Stimulated activated CD8-positive, alpha-beta memory T cell treated with anti-CD3 and anti-CD28 coated beads, Interleukin-7, amount 100 ng/mL, for 1 hour (primary cell): ENCODE measurements around the gene TOM1L2.

ENCODE experiments used
- DNase-seq, 2 donors: peaks; one replicate each; pipeline ENCODE4 v3.0.0-alpha.2; 2020; ENCODE audit warnings: low read depth in 2 of 2

Gene TOM1L2

DNA sequence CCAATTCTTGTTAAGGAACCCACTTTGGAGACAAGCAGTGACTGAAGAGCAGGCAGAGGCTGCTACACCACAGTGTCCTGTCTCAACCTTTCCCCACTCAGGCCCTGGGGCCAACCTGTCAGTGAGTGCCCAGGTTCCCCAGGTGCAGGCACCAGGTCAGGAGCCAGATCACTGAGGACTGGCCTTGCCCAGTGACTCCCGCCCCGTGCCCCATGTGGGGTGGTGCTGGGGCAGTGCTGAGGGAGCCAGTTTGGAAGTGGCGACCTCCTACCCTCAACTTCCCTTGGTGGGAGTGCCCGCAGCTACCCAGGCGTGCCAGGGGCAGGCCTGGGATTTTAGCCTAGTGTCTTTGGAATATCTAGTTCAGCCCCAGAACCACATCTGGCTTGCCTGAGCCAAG lies 164.8 kb downstream of the TOM1L2 start:
- DNase-seq, result no peak

DNA sequence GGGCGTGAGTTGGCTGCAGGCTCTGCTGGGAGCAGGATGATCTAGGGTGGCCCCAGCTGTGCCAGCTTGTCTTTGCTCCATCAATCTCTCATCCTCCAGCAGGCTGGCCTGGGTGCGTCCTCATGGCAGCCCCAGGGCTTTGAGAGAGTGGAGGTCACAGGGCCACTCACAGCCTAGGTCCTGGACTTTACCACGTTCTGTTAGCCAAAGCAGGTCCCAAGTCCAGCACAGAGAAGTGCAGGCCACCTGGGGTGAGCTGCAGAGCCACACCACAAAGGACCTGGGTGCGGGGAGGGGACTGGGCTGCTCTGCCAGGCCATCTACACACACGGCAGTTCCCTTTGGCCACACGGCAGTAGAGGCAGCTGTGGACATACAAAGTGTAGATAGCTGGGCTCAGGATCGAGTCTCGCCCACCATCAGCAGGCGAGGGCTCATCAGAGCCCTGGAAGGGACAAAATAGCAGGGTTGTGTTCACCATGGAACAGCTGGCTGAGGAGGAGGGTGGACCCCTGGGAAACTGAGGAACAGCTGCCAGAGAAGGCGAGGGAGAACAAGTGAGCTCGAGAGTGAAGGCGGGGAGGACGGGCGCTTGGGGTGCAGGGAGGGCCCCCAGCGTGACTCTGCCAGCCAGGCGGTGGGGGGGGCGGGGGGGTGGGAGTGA lies 165.5 kb downstream of the TOM1L2 start:
- DNase-seq, result no peak

DNA sequence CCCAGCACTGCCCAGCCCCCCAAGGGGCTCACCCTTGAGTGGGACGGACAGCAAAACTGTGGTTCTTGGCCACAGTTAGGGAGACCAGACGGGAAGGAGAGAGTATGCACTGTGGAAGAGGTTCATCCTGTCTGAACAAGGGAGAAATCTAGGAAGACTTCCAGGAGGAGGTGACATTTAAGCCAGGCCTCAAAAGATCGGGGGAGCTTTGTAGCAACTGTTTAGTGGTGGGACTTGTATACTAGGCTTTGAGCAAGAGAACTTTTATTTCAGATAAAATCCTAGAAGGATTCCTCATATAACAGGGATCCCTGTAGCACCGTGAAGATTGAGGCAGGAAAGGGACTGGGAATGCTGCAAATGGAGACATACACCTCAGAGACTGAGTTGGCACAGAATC lies 166.2 kb downstream of the TOM1L2 start:
- no peak for DNase-seq

DNA sequence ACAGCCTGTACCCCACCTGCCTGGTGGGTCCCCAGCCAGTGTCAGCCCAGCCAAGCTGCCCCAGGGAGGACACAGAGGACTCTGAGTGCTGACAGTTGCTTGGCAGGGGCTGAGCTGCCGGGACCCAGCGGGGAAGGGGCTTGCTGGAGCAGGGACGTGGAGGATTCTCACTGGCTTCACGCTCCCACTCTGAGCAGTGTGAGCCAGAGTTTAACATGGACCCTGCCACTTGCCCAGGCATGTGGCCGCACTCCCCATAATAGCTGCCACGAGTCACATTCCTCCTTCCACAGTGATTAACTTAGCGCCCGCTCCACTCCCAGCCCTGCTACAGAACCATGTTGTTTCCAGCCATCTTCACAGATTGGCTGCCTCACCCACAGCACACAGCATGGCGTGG lies 166.6 kb downstream of the TOM1L2 start:
- no peak for DNase-seq

DNA sequence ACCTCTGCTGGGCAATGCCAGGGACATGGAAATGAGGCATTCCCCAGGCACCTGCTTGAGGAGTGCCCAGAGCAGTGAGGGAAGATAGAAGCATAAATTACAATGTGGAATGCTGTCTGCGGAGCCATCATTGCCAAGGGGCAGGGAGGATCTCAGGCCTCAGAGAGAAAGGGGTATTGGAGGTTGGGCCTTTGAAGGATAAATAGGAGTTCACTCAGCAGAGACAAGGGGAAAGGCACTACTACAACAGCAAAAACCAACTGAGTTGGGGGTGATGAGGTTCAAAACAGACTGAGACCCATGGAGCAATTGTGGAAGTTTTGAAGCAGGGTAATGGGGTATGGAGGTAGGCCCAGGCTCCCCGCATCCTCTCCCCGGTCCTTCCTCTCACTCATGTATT lies 168.2 kb downstream of the TOM1L2 start:
- DNase-seq, result no peak

DNA sequence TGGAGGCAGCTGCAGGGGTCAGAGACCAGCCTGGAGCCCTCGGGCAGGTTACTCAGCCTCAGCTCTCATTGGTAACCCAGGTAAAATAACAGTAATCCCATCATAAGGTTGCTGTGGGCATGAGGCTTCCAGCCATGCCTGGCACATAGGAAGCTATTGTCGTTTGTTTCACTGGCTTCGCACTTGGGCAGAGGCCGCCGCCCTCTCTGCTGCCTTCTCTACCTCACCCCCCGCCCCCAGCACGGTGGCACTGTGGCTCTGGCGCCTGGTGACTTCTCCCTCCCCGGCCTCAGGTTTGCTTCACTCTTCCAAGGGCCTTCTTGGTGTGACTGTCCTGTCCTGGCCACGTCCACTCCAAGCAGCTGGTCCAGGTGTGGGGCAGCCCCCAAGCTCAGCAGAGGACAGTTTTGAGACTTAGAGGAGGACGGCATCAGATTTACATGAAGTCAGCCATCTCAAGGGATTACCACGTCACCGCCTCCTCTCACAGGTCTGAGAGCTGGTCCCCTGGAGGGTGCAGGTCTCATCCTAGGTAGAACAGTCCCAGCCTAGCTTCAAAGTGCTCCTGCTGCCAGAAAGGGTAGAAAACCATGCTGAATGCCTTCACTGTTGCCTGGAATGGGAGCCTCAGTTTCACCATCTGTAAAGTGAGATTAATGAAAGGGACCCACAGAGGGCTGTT lies 170.3 kb downstream of the TOM1L2 start:
- no peak for DNase-seq

DNA sequence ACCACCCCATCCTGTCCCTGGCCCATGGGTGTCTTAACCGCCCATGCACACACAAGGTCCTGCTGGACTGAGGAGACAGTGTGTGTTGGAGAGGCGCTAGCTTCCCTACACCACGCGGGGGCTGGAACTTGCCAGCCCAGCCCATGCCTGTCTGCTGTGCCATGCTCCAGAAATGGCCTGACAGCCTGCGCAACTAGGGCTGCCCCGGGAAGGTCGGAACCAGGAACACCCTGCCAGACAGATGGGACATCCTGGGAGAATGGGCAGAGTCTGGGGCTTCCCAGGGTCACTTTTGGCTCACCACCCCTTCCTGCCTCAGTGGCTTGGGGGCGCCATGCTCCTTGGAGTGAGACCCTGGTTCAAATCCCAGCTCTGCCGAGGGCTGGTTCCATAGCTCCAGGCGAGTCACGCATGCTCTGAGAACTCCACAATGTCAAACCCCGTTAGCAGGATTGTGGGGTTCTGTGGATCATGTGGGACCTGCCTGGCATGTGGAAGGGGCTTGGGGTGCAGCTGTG lies 171.6 kb downstream of the TOM1L2 start:
- no peak for DNase-seq

DNA sequence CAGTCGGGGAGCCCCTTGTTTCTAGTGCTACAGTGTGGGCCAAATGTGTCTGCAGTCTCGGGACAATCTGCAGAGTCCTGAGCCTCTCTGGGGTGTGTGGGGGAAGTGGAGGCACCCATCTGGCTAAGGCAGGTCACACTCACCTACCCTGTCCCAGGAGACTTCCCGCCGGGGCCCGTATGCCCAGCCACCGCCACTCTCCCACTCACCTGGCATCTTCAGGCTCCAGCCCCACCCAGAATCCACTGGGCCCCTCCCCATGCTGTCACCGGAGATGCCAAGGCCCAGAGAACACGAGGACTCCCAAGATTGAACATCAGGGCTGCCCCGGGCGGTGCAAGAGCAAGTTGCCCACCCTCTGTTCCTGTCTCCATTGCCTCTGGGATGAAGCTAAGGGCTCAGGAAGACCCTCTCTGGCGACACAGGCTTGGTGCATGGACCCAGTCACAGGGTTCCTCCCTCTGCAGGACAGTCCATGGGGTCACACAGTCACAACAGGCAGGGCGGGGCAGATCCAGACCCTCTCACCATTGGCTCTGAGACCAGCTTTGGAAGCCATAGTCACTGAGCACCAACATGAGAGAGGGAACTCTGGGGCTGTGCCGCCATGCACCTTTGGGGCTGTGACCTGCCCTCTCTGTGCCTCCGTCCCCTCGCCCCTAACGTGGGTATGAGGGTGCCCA lies 173.5 kb downstream of the TOM1L2 start:
- DNase-seq, result no peak

DNA sequence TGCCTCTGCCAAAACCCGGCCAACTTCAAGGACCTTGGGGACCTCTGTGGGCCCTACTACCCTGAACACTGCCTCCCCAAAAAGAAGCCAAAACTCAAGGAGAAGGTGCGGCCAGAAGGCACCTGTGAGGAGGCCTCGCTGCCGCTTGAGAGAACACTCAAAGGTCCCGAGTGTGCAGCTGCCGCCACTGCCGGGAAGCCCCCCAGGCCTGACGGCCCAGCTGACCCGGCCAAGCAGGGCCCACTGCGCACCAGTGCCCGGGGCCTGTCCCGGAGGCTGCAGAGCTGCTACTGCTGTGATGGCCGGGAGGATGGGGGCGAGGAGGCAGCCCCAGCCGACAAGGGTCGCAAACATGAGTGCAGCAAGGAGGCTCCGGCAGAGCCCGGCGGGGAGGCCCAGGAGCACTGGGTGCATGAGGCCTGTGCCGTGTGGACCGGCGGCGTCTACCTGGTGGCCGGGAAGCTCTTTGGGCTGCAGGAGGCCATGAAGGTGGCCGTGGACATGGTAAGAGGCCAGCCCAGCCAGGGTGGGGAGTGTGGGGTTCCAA lies 174.1 kb downstream of the TOM1L2 start:
- no peak for DNase-seq

DNA sequence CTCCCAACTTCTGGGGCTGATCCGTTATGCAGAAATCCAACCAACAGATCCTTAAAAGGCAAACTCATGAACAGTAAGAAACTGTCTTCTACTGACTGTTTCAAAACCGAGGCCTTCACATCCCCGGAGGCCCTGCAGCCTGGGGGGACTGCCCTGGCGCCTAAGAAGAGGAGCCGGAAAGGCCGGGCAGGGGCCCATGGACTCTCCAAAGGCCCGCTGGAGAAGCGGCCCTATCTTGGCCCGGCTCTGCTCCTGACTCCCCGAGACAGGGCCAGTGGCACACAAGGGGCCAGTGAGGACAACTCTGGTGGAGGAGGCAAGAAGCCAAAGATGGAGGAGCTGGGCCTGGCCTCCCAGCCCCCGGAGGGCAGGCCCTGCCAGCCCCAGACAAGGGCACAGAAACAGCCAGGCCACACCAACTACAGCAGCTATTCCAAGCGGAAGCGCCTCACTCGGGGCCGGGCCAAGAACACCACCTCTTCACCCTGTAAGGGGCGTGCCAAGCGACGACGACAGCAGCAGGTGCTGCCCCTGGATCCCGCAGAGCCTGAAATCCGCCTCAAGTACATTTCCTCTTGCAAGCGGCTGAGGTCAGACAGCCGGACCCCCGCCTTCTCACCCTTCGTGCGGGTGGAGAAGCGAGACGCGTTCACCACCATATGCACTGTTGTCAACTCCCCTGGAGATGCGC lies 174.9 kb downstream of the TOM1L2 start:
- DNase-seq, result no peak

DNA sequence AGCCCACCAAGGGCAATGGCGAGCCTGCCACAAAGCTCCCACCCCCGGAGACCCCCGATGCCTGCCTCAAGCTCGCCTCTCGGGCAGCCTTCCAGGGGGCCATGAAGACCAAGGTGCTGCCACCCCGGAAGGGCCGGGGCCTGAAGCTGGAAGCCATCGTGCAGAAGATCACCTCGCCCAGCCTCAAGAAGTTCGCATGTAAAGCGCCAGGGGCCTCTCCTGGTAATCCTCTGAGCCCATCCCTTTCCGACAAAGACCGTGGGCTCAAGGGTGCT lies 175.5 kb downstream of the TOM1L2 start:
- DNase-seq, result no peak

DNA sequence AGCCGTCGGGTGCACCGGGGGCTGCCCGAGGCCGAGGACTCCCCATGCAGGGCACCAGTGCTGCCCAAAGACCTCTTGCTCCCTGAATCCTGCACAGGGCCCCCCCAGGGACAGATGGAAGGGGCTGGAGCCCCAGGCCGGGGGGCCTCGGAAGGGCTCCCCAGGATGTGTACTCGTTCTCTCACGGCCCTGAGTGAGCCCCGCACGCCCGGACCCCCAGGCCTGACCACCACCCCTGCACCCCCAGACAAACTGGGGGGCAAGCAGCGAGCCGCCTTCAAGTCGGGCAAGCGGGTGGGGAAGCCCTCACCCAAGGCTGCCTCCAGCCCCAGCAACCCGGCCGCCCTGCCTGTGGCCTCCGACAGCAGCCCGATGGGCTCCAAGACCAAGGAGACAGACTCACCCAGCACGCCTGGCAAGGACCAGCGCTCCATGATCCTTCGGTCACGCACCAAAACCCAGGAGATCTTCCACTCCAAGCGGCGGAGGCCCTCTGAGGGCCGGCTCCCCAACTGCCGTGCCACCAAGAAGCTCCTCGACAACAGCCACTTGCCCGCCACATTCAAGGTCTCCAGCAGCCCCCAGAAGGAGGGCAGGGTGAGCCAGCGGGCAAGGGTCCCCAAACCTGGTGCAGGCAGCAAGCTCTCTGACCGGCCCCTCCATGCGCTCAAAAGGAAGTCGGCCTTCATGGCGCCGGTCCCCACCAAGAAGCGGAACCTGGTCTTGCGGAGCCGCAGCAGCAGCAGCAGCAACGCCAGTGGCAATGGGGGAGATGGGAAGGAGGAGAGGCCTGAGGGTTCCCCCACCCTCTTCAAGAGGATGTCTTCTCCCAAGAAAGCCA lies 176.0 kb downstream of the TOM1L2 start:
- DNase-seq, result no peak

DNA sequence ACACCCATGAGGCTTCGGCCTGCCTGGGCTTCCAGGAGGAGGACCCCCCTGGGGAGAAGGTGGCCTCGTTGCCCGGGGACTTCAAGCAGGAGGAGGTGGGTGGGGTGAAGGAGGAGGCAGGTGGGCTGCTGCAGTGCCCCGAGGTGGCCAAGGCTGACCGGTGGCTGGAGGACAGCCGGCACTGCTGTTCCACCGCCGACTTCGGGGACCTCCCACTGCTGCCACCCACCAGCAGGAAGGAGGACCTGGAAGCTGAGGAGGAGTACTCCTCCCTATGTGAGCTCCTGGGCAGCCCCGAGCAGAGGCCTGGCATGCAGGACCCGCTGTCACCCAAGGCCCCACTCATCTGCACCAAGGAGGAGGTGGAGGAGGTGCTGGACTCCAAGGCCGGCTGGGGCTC lies 176.9 kb downstream of the TOM1L2 start:
- DNase-seq, result no peak

DNA sequence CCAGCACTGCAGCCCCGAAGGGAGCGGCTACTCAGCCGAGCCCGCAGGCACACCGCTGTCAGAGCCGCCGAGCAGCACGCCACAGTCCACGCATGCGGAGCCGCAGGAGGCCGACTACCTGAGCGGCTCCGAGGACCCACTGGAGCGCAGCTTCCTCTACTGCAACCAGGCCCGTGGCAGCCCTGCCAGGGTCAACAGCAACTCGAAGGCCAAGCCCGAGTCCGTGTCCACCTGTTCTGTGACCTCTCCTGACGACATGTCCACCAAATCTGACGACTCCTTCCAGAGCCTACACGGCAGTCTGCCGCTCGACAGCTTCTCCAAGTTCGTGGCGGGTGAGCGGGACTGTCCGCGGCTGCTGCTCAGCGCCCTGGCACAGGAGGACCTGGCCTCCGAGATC lies 177.8 kb downstream of the TOM1L2 start:
- DNase-seq, result no peak
